ENCODE results near the gene PACS1.

- TF ChIP-seq CTCF (IDR thresholded peaks at IDR 0.05), result no peak
- no peak for TF ChIP-seq EP300 (IDR thresholded peaks at IDR 0.05)
- TF ChIP-seq POLR2A (IDR thresholded peaks at IDR 0.05), result no peak
Measured at GRCh38 chr11:66081505-66081904, 11.4 kb downstream of the PACS1 start.

All from stomach (tissue), 4 donors.